ENCODE measurements around the gene RGMB.

The RGMB gene

DNA sequence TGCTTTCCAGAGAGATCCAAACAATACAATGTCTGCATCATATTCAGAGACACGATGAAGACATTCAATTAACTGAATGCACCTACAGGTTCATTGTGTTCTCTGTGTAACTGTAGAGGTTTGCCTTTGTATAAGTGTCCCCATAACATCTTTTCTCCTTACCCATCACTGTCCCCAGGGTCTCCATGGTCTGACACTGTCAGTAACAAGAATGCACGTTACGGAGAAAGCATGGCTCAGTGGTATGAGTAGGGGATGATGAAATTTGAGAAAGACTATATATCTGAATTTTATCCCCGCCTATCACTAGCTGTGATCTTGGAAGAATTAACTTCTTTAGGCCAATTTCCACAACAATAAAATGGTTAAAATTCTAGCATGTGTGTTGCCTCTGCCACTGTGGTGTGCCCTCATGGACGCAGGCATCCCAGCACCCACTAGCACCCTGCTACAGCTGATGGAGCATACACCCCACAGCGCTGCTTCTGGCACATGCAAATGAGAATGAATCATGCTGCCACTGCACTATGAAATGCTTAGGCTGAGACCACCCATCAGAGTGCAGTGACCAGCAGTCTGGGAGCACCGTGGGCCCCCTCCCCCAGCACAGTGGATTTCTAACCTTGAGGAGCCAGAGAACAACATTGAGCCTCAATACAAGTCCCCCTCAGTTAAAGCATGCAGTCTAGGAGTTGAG lies 54.3 kb downstream of the RGMB start:
- no peak for DNase-seq

GRCh38 chr5:98836175-98836574 lies 62.7 kb downstream of the RGMB start:
- no peak for DNase-seq

DNA sequence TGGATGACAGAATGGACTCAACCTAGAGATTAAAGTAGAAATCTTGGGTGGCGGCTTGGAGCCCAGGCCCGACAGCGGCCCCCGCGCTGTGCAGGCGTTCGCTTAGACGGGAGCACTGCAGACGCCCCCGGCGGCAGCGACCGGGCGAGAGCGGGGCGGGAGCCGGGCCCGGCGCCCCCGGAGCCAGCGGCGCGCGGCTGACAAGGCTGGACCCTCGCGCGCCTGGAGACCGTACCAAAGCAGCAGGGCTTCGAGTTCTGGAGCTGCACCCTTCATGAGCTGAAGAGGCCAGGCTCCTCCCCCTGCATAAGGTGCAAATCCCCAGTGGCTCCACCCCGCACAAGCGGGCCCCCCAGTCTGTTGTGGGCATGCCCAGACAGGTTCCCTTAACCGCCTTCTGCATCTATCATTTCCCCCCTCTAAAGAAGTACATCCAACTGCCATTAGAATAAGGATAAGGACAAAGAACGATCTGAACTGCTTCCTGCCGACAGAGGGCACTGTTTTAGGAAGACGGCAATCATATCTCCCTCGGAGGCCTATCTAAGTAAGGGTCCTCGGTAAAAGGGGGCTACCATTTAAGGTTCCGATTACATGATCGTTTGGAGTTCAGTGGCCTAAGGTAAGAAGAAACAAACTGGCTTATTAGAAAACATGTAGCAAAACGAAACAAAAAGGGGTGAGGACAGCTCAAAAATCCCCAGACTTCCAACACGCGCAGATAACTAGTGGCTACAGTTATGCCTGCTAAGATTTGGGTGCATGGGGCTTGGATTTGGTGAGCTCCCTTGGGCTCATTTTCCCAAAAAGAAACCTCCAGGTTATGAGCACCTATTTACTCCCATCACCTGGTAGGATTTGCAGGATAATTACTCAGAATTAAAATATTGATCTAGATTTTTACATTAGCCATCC lies 66.3 kb downstream of the RGMB start:
- peak in 1 of 14 donors; percentile 2 for DNase-seq

- DNase-seq, result no peak
Measured at GRCh38 chr5:98840946-98841345, 67.5 kb downstream of the RGMB start.

DNA sequence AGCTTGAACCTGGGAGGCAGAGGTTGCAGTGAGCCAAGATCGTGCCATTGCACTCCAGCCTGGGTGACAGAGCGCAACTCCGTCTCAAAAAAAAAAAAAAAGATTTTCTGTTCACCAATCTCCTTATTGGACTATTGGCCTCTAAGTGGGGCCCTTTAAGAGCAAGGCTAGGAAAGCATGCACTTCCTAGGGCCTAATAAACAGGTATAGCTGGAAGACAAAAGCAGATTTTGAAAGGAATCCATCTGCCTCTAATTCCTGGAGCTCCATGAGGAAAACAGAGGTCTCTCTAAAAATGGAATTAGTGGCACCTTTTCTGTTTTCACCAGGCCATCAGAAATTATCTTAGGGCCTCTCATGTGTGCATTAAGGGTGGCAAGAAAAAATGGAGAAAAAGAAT lies 70.0 kb downstream of the RGMB start:
- DNase-seq, result no peak

DNA sequence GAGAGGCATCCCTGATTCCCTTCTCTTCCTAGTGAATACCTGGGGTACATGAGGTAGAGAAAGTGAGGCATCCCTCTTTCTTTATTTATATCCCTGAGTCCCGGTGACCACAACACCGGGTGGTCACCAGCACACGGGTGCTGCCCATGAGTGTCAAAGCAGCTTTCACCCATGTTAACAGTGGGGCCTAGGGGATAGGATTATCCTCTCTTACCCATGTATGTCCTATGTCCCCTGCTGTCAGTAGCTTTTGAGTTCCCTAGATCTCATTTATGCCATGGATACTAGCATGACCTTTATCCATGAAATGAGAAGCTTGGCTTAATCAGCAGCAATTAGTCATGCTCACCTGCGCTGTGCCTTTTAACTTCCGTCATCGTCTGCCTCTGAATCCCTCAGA lies 71.4 kb downstream of the RGMB start:
- no peak for DNase-seq

GRCh38 chr5:98845878-98846277 lies 72.4 kb downstream of the RGMB start:
- no peak for DNase-seq
